ENCODE data around the gene MACIR.

The MACIR gene

DNA sequence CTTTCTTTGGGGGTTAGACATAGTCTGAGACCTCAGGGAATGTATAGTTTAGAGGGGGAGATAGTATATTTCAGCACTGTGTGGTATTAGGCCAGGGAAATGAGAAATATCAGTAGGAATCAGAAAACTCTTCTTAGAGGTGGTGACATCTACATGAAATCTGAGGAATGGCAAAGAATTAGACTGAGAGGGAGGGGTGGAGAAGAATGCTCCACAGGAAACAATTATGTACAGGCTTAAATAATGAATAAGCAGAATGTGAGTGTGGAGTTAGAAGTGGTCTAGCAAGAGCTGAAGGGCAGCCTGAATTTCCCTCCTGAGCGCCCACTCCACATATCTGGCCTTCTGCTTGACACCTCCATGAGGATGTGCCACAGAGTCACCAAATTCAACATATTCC is 3.6 kb upstream of the MACIR start:
- Histone ChIP-seq H3K9me3 (ENCODE audit: severe bottlenecking) (no peaks in the 10 kb centered on the region), H3K4me3 (ENCODE audit: severe bottlenecking) (no peak overlapping the region), H3K27me3 (ENCODE audit: insufficient read depth, poor library complexity, severe bottlenecking) (no peaks in the 10 kb centered on the region), H3K36me3 (ENCODE audit: low read depth) (no peaks in the 10 kb centered on the region), H3K4me1 (ENCODE audit: insufficient read depth, poor library complexity, severe bottlenecking) (no peaks in the 10 kb centered on the region), H3K27ac (ENCODE audit: poor library complexity, severe bottlenecking) (no peak overlapping the region)
- TF ChIP-seq, protein P1, sequence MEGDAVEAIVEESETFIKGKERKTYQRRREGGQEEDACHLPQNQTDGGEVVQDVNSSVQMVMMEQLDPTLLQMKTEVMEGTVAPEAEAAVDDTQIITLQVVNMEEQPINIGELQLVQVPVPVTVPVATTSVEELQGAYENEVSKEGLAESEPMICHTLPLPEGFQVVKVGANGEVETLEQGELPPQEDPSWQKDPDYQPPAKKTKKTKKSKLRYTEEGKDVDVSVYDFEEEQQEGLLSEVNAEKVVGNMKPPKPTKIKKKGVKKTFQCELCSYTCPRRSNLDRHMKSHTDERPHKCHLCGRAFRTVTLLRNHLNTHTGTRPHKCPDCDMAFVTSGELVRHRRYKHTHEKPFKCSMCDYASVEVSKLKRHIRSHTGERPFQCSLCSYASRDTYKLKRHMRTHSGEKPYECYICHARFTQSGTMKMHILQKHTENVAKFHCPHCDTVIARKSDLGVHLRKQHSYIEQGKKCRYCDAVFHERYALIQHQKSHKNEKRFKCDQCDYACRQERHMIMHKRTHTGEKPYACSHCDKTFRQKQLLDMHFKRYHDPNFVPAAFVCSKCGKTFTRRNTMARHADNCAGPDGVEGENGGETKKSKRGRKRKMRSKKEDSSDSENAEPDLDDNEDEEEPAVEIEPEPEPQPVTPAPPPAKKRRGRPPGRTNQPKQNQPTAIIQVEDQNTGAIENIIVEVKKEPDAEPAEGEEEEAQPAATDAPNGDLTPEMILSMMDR (IDR thresholded peaks at IDR 0.05; ENCODE audit: poor library complexity, severe bottlenecking), result no peak
- DNase-seq (ENCODE audit: low spot score), result no peak
- no peak for ATAC-seq (ENCODE audit: low read depth)

DNA sequence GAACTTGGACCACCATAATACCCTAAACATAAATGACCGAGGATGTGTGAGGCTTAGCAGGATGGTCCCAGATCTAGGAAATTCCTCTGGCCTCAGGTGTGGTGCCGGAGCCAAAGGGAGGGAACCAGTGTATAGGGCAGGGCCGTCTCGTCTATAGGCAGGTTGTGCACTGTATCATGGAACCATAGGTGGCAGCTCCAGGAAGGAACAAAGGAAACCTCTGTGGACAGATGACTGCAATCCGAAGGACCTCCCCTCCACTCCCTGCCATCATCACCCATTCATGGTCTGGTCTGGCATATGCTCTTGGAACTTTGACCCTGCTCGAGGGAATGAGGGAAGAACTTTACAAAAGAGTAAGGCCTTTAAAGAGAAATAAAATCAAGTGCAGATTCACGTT is 2.9 kb upstream of the MACIR start:
- DNase-seq (ENCODE audit: low spot score) (no peak), ATAC-seq (ENCODE audit: low read depth) (no peak)
- Histone ChIP-seq H3K4me3 (ENCODE audit: severe bottlenecking) (no peak overlapping the region), H3K27ac (ENCODE audit: poor library complexity, severe bottlenecking) (no peak overlapping the region), H3K4me1 (ENCODE audit: insufficient read depth, poor library complexity, severe bottlenecking) (peaks cover 6% of the 10 kb centered on the region), H3K9me3 (ENCODE audit: severe bottlenecking) (no peaks in the 10 kb centered on the region), H3K27me3 (ENCODE audit: insufficient read depth, poor library complexity, severe bottlenecking) (no peaks in the 10 kb centered on the region), H3K36me3 (ENCODE audit: low read depth) (no peaks in the 10 kb centered on the region)
- TF ChIP-seq, protein P1 (IDR thresholded peaks at IDR 0.05; ENCODE audit: poor library complexity, severe bottlenecking), result no peak

DNA sequence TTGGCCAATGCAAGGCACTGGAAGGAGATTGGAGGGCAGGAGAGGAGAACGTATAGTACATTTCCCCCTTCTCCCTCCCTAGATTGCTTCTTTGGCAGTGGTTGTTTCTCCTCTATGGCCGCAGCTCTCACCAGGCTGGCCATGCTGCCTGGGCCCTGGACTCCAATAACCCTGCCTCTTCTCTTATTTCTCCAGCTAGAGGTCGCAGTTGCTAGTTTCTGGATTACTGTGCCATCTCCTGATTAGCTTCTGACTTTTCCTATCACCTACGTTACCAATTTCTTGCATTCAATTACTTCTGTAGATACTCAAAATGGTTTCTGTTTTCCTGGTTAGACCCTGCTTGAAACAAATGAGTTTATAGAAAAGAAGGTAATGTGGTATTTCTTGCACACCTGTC is 2.4 kb upstream of the MACIR start:
- H3K27me3 ChIP-seq (ENCODE audit: insufficient read depth, poor library complexity, severe bottlenecking), result no peaks in the 10 kb centered on the region
- H3K4me3 ChIP-seq (ENCODE audit: severe bottlenecking), result no peak overlapping the region
- no peaks in the 10 kb centered on the region for H3K36me3 ChIP-seq (ENCODE audit: low read depth)
- DNase-seq (ENCODE audit: low spot score) (no peak), ATAC-seq (ENCODE audit: low read depth) (no peak)
- H3K4me1 ChIP-seq (ENCODE audit: insufficient read depth, poor library complexity, severe bottlenecking), result peaks cover 8% of the 10 kb centered on the region
- TF ChIP-seq, protein P1 (IDR thresholded peaks at IDR 0.05; ENCODE audit: poor library complexity, severe bottlenecking), result peak; percentile 28
- no peak overlapping the region for H3K27ac ChIP-seq (ENCODE audit: poor library complexity, severe bottlenecking)
- H3K9me3 ChIP-seq (ENCODE audit: severe bottlenecking), result no peaks in the 10 kb centered on the region

DNA sequence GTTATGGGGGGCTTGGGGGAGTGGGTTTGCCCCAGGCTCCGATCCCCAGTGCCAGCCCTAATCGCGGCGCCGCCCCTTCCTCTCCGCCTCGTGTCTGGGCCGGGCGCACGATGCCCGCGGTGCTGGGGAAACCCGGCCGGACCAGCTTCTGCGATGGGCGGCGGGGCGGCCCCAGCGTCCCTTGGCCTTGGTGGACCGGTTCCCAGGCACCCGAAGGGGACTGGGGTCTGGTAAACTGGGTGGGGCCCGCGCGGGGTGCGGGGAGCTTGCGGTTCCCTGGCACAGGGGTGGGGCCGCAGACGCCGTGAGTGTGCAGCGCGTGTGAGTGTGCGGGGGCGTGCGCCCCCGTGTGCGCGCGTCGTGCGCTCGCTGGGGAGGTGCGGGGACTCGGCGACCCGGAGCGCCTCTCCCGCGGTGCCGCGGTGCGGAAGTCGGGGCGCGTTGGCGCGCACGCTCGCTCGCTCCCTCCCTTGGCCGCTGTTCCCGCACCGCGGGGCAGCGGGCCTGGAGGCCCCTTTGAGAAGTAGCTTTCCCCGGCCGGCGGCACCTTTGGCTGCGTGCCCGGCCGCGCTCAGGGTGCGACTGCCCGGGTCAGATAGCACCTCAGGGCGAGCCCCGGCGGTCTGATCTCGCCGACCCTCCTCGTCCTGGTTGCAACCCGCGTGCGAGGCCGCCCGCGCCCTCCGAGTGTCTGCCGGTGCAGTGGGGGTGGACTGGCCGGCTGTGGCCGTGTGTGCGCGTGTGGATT is 568 bp downstream of the MACIR start:
- Histone ChIP-seq H3K9me3 (ENCODE audit: severe bottlenecking) (no peaks in the 10 kb centered on the region), H3K27ac (ENCODE audit: poor library complexity, severe bottlenecking) (peak overlapping the region; percentile 58), H3K4me3 (ENCODE audit: severe bottlenecking) (peak overlapping the region; percentile 59), H3K36me3 (ENCODE audit: low read depth) (no peaks in the 10 kb centered on the region), H3K27me3 (ENCODE audit: insufficient read depth, poor library complexity, severe bottlenecking) (no peaks in the 10 kb centered on the region), H3K4me1 (ENCODE audit: insufficient read depth, poor library complexity, severe bottlenecking) (peaks cover 8% of the 10 kb centered on the region)
- DNase-seq (ENCODE audit: low spot score) (peak; percentile 68), ATAC-seq (ENCODE audit: low read depth) (peak; percentile 47)
- TF ChIP-seq, protein P1 (IDR thresholded peaks at IDR 0.05; ENCODE audit: poor library complexity, severe bottlenecking), result no peak

DNA sequence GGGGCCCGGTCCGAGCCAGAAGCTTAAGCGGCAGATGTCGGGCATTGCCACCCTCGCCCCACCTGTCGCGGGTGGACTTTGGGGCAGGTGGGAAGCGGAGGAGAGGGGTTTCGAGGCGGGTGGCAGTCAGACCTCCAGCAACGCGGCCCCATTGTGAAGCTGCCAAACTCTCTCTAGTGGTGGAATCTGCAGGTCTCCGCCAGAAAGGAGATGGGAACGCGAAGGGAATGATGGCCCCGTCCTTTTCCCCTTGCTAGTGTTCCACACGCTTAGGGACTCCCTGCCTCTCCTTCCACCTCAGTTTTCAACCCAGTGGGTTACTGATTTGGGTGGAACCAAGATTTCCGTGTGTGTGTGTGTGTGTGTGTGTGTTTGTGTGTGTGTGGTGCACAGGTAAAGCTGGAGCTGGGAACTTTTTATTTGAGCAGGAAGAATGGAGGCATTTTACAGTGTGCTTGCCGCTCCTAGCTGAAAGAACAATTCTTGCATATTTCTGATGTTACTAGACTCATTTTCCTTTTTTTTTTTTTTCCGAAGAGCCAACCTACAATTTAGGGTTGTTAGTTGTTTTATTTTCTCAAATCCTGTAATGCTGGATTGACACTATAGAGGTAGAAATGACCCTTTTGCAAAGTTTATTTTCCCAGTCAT is 1.3 kb downstream of the MACIR start:
- Histone ChIP-seq H3K27me3 (ENCODE audit: insufficient read depth, poor library complexity, severe bottlenecking) (no peaks in the 10 kb centered on the region), H3K36me3 (ENCODE audit: low read depth) (no peaks in the 10 kb centered on the region), H3K4me1 (ENCODE audit: insufficient read depth, poor library complexity, severe bottlenecking) (peaks cover 8% of the 10 kb centered on the region), H3K9me3 (ENCODE audit: severe bottlenecking) (no peaks in the 10 kb centered on the region), H3K4me3 (ENCODE audit: severe bottlenecking) (peak overlapping the region; percentile 59), H3K27ac (ENCODE audit: poor library complexity, severe bottlenecking) (peak overlapping the region; percentile 58)
- DNase-seq (ENCODE audit: low spot score) (no peak), ATAC-seq (ENCODE audit: low read depth) (peak; percentile 6)
- TF ChIP-seq, protein P1 (IDR thresholded peaks at IDR 0.05; ENCODE audit: poor library complexity, severe bottlenecking), result no peak

Data from RWPE2 (cell line).